OCI-LY1 (cell line): Measurements from ENCODE around the gene SP7.

Source experiments
- H2AFZ ChIP-seq: fragments of 200-600 bp; sonication (generic), shearing (Covaris generic); 2 replicates; pipeline ENCODE4 v1.6.0; 2014; ENCODE audit warnings: antibody characterized with exemption, mild to moderate bottlenecking, low read length
- H3F3A ChIP-seq: fragments of 200-600 bp; sonication (generic), shearing (Covaris generic); 2 replicates; pipeline ENCODE4 v1.6.0; 2014; ENCODE audit warnings: mild to moderate bottlenecking, antibody characterized with exemption, low read length, moderate library complexity; ENCODE audit not compliant: insufficient read depth
- H3K27ac ChIP-seq: fragments of 200-600 bp; sonication (generic); 2 replicates; pipeline ENCODE4 v1.5.1; 2014; ENCODE audit warnings: low read length, mixed run types, mild to moderate bottlenecking, low read depth; ENCODE audit not compliant: poor library complexity, severe bottlenecking
- H3K27me3 ChIP-seq: fragments of 200-600 bp; sonication (generic); 2 replicates; pipeline ENCODE4 v1.6.0; 2014; ENCODE audit warnings: antibody characterized with exemption, mild to moderate bottlenecking, low read length, moderate library complexity; ENCODE audit not compliant: insufficient read depth
- H3K36me3 ChIP-seq: fragments of 200-600 bp; sonication (generic); 2 replicates; pipeline ENCODE4 v1.6.1; 2014; ENCODE audit warnings: mild to moderate bottlenecking, antibody characterized with exemption, low read length, moderate library complexity, mixed read lengths; ENCODE audit not compliant: insufficient read depth
- H3K4me1 ChIP-seq: fragments of 200-600 bp; sonication (generic); 2 replicates; pipeline ENCODE4 v1.5.1; 2014; ENCODE audit warnings: mild to moderate bottlenecking, low read length, moderate library complexity; ENCODE audit not compliant: insufficient read depth, severe bottlenecking
- H3K4me2 ChIP-seq: fragments of 200-600 bp; sonication (generic), shearing (Covaris generic); 2 replicates; pipeline ENCODE4 v1.6.1; 2014; ENCODE audit warnings: low read length
- H3K4me3 ChIP-seq: fragments of 200-600 bp; sonication (generic); 2 replicates; pipeline ENCODE4 v1.5.1; 2014; ENCODE audit warnings: low read length, low read depth, mild to moderate bottlenecking, mixed read lengths; ENCODE audit not compliant: poor library complexity, severe bottlenecking
- H3K79me2 ChIP-seq: fragments of 200-600 bp; shearing (Covaris generic); 2 replicates; pipeline ENCODE4 v1.6.1; 2016; ENCODE audit warnings: mixed run types, low read length, mixed read lengths; ENCODE audit not compliant: insufficient read depth
- H3K9ac ChIP-seq: fragments of 200-600 bp; sonication (generic), shearing (Covaris generic); 2 replicates; pipeline ENCODE4 v1.6.1; 2014; ENCODE audit warnings: mild to moderate bottlenecking, low read length, mixed read lengths
- H3K9me2 ChIP-seq: fragments of 200-600 bp; sonication (generic), shearing (Covaris generic); 2 replicates; pipeline ENCODE4 v1.6.1; 2014; ENCODE audit warnings: low read depth, mild to moderate bottlenecking, low read length, mixed read lengths
- H3K9me3 ChIP-seq: fragments of 200-600 bp; shearing (Covaris generic); 2 replicates; pipeline ENCODE4 v1.6.1; 2014; ENCODE audit warnings: low read length, mixed read lengths
- H4K20me1 ChIP-seq: fragments of 200-600 bp; sonication (generic), shearing (Covaris generic); 2 replicates; pipeline ENCODE4 v1.6.0; 2016; ENCODE audit warnings: mild to moderate bottlenecking, low read length; ENCODE audit not compliant: insufficient read depth
- CTCF ChIP-seq: fragments of 200-600 bp; sonication (generic), shearing (Covaris generic); IDR thresholded peaks from 2 replicates; pipeline ENCODE4 v1.5.1; 2017; ENCODE audit warnings: mild to moderate bottlenecking, antibody characterized with exemption, low read length, moderate library complexity, mixed read lengths
- EZH2 ChIP-seq: fragments of 200-600 bp; sonication (generic), shearing (Covaris generic); IDR thresholded peaks from 2 replicates; pipeline ENCODE4 v1.8.0; 2017; ENCODE audit warnings: borderline replicate concordance, mixed run types, mild to moderate bottlenecking, antibody characterized with exemption, low read length, moderate library complexity, mixed read lengths

SP7 gene

GRCh38 chr12:53336181-53336681 lies at the start of gene SP7:
SP7 (minus strand) TSS chr12:53336354; CDS start chr12:53335646, 708 bp downstream.
- H3K27ac ChIP-seq: no peak within 1 kb of the TSS
- H2AFZ ChIP-seq: no peak within 1 kb of the TSS
- peaks cover 21% of the 10 kb centered on the region for H3K27me3 ChIP-seq
- TF ChIP-seq EZH2 (no peak), CTCF (no peak)
- H3K4me2 ChIP-seq: no peak within 1 kb of the TSS
- no peaks in the 10 kb centered on the region for H4K20me1 ChIP-seq
- no peaks in the 10 kb centered on the region for H3K79me2 ChIP-seq
- H3K9me2 ChIP-seq: no peaks in the 10 kb centered on the region
- no peaks in the 10 kb centered on the region for H3K9me3 ChIP-seq
- H3K4me3 ChIP-seq: no peak within 1 kb of the TSS
- H3K9ac ChIP-seq: no peak within 1 kb of the TSS
- H3F3A ChIP-seq: no peaks in the 10 kb centered on the region
- no peaks in the 10 kb centered on the region for H3K4me1 ChIP-seq
- H3K36me3 ChIP-seq: no peaks in the 10 kb centered on the region

GRCh38 chr12:53383258-53383657 lies 47.1 kb upstream of the SP7 start:
- Histone ChIP-seq H2AFZ (no peak overlapping the region), H3K9ac (peak overlapping the region; percentile 40; the same call in 1 of the 2 replicates), H3K27ac (peak overlapping the region; percentile 82), H3K4me3 (peak overlapping the region; percentile 47), H3K79me2 (peaks cover 32% of the 10 kb centered on the region), H4K20me1 (no peaks in the 10 kb centered on the region), H3K27me3 (no peaks in the 10 kb centered on the region), H3K4me1 (peaks cover 73% of the 10 kb centered on the region), H3K36me3 (peaks cover 43% of the 10 kb centered on the region), H3K9me2 (no peaks in the 10 kb centered on the region), H3K9me3 (no peaks in the 10 kb centered on the region), H3F3A (no peaks in the 10 kb centered on the region; the same call in 1 of the 2 replicates), H3K4me2 (peak overlapping the region; percentile 70)
- TF ChIP-seq CTCF (no peak), EZH2 (no peak)

- peaks cover 63% of the 10 kb centered on the region for H3K4me1 ChIP-seq
- H3K9ac ChIP-seq: peak overlapping the region; percentile 75
- peak overlapping the region; percentile 72 for H3K4me3 ChIP-seq
- H3K4me2 ChIP-seq: peak overlapping the region; percentile 70
- peaks cover 20% of the 10 kb centered on the region for H3K79me2 ChIP-seq
- peaks cover 35% of the 10 kb centered on the region for H3K36me3 ChIP-seq
- H3K27me3 ChIP-seq: no peaks in the 10 kb centered on the region
- no peaks in the 10 kb centered on the region for H4K20me1 ChIP-seq
- H2AFZ ChIP-seq: no peak overlapping the region
- H3F3A ChIP-seq: no peaks in the 10 kb centered on the region; the same call in 1 of the 2 replicates
- H3K27ac ChIP-seq: peak overlapping the region; percentile 82
- TF ChIP-seq CTCF (peak; percentile 68), EZH2 (no peak)
- no peaks in the 10 kb centered on the region for H3K9me3 ChIP-seq
- H3K9me2 ChIP-seq: no peaks in the 10 kb centered on the region
Observed at GRCh38 chr12:53381731-53382630, 45.8 kb upstream of the SP7 start.
